Activated CD8-positive, alpha-beta memory T cell treated with anti-CD3 and anti-CD28 coated beads for 1 hour (primary cell): ENCODE data around the gene MYOD1.

Experiments used
- DNase-seq, 2 donors: peaks; one replicate each; pipeline ENCODE4 v3.0.0-alpha.2; 2020; ENCODE audit warnings: low read depth in 1 of 2; ENCODE audit errors: extremely low read depth in 1 of 2

Gene MYOD1

DNA sequence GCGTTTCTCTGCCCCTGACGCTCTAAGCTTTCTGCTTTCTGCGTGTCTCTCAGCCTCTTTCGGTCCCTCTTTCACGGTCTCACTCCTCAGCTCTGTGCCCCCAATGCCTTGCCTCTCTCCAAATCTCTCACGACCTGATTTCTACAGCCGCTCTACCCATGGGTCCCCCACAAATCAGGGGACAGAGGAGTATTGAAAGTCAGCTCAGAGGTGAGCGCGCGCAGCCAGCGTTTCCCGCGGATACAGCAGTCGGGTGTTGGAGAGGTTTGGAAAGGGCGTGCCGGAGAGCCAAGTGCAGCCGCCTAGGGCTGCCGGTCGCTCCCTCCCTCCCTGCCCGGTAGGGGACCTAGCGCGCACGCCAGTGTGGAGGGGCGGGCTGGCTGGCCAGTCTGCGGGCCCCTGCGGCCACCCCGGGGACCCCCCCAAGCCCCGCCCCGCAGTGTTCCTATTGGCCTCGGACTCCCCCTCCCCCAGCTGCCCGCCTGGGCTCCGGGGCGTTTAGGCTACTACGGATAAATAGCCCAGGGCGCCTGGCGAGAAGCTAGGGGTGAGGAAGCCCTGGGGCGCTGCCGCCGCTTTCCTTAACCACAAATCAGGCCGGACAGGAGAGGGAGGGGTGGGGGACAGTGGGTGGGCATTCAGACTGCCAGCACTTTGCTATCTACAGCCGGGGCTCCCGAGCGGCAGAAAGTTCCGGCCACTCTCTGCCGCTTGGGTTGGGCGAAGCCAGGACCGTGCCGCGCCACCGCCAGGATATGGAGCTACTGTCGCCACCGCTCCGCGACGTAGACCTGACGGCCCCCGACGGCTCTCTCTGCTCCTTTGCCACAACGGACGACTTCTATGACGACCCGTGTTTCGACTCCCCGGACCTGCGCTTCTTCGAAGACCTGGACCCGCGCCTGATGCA is at the start of gene MYOD1:
TSS of gene MYOD1 (plus strand) at position 544 of the 910 bp plus-strand sequence. CDS start at position 756, 212 bp downstream.
- DNase-seq: no peak

DNA sequence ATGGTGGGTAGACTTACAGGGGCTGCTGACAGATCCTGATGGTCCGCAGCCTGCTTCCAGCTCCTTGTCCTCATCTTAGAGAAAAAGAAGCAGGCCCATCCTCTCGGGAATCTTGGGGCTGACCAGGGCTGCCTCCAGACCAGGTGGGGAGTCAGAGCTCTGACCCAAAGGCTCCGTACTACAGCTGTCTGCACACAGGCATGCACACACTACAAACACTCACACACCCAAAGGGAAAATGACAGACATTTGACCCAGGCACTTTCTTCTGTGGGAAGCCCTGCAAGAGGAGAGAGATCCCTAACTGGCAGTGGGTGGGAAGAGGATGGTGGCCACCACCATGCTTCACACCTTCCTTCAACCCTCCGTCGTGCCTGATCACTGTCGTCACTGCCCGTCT is 46.9 kb upstream of the MYOD1 start:
- no peak for DNase-seq

DNA sequence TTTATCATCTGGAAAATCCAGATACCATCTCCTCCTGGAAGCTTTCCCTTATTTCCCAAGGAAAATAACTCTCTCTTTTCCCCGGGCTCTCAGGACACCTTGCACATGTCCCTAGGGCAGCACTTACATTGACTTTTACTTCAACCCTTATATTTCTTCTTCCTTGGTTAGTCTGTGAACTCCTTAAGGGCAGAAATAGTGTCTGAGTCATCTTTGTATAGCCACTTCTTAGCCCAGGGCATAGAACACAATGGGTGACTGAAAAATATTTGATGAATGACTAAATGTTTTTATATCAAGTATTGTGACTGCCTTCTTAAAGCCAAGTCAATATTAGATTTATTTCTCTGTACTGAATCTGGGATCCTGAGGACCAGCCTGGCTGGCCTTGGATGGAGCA is 45.4 kb upstream of the MYOD1 start:
- no peak for DNase-seq

DNA sequence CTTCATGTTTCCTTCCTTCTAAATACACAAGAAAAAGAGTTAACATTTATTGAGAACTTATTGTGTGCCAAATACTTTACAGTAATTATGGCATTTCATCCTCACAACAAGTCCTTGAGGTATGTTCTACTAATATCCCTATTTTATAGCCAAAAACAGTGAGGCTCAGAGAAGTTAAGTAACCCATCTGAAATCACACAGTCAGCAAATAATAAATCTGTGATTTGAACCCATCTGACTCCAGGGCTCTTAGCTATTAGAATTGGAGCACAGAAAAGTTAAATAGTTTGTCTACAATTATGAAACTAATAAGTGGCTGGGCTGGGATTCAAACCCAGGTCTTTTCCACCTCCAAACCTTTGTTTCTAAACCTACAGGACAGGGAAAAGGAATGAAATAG is 36.5 kb upstream of the MYOD1 start:
- DNase-seq: no peak

DNA sequence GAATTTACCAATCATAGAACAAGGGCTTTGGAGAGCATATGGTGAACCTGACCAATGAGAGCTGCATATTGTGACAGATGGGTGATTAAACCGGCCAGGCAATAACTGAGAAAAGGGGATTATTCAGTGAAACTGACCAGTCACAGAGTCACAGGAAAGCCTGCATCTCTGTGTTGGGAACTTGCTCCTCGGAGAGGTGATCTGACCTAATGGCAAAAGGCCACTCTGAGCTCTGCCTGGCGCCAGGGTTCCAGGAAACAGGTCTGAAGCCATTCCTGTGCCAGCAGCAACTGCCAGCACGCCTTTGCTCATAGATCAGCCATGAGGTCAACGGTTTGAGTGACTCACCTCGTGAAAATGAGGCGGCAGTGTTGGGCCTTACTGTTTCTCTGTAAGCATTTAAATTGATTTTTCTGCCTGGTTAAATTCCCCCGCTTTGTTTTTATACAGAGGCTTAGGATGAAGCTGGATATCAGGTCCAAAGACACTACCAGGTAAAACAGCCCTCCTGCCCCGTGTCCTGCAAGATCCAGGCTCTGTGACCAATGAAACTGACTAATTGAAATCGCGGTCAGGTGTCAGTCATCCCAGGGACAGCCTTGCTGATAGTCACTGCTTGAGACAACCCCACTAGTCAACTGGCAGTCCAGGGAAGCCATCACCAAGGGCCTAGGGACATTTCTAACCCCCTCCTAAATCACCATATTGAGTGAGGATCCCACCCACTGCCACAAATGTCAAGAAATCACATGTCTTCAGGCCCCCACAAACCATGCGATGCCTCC is 35.8 kb upstream of the MYOD1 start:
- no peak for DNase-seq

DNA sequence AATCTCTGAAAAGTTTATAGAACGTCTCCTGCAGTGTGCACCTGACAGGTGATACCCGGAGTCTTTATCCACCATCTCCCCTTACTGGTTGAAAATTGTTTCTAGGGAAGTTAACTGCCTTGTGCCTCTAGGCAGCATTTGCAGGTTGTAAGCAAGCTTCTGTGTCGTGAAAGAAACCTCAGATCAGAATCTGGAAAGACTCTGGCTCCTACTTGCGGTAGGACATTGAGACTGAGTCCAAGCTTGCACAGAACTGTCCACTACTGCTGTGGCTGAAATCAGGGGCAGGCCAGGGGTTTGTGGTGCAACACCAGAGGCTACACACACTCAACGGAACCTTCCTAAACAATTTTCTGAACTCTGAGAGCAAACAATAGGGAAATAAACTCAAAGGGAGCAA is 34.8 kb upstream of the MYOD1 start:
- no peak for DNase-seq

DNA sequence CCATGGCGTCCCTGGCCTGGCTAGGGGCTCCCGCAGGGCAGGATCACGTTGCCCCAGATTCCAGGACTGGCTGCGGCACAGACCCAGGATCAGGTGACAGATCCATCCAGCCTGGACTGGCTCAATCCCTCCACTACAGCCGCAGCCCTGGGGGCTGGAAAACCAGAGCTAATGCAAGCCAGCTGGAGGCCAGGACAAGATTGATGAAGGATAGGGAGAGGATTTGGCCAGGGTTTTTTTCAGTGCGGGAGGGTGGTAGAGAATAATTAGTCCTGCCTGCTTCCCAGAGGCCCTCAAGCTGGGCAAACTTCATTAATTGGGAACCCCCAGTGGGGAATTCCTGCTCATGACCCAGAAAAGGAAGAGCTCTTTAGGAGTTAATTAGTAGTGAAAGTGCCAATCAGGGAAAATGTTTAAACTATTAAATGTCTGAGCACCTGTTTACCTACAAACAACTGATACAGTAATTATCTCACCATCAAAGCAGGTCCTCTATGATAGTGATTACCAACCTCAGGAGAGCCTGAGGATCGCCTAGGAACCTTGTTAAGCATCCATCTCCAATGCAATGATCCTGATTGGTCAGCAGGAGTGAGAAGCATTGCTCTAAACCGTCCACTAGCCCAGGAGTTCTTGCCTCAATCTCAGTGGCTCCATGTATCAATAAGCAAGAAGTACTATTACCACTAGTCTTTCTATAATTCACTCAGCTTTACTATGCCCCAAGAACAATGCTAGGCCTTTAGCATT is 33.0 kb upstream of the MYOD1 start:
- no peak for DNase-seq

DNA sequence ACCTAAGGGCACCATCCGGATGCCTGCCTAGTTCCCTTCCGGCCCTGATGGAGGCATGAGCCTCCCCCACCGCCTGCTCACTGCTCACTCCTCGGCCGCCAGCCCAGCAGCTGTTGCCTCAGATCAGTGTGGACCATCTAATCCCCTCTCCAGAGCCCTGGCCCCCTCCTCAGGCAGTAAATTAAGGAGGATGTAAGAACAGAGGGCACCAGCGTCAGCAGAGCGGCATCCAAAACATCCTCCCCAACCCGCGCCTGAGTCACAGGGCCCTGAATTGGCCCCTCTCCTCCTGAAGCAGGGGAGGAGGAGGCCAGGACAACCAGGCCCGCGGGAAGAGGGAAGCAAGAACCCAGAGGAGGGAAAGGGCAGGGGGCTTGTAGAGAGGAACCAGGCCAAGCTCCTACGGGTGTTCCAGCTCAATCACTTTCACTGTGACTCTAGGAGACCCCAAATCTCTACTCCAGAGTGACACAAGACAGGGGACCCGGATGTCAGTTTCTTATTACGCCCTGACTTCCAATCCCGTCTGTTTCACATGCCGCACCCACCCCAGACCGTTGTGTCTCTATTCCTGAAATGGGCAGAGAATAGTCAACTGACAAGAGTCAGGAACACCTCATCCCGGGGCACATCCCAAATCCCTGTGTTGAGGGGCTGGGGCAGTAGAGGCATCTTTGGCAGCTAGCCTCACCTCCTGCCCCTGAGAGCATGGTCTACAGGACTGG is 31.3 kb upstream of the MYOD1 start:
- no peak for DNase-seq

DNA sequence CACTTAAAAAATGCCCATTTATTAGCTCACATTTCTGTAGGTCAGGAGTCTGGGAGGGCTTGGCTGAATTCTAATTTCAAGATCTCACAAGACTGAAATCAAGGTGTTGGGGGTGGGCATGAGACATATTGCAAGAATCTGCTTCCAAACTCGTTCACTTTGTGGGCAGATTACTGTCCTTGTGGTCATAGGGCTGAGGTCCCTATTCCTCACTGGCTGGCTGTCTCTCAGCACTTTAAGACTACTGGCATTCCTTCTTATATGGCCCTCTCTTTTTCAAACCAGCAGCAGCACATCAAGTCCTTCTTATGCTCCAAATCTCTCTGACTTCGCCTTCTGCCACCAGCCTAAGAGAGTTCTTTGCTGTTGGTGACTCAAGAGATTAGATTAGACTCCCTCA is 27.8 kb upstream of the MYOD1 start:
- no peak for DNase-seq

DNA sequence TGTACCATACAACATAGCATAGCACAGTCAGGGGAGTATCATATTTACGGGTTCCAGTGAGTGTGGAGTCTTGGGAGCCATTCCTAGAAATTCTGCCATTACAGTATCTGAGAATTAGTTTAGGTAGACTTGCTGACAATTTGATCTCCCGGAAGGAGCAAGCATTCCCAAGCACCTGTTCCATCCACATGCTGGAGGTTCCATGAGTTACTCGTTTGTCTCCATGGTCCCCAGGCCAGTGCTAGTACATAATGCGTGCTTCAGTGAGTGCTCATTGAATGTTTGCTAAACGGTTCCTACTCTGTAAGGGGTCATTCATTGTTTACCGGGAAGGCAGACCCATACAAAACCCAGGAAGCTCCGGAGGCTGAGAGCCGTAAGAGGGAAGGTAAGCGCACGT is 27.4 kb upstream of the MYOD1 start:
- DNase-seq: no peak

DNA sequence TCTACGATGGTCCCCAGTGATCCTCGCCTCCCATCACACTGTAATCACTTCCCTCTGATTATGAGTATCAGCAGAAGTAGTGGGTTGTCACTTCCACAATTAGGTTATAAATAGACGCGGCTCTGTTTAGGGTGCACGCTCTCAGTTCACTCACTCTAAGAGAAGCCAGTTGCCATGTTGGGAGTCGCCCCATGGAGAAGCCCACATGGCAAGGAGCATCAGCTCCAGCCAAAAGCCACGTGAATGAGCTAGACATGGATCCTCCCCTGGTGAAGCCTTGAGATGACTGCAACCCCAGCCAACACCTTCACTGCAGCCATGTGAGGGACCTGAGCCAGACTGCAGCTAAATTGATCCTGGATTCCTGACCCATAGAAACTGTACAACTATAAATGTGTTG is 26.4 kb upstream of the MYOD1 start:
- no peak for DNase-seq

DNA sequence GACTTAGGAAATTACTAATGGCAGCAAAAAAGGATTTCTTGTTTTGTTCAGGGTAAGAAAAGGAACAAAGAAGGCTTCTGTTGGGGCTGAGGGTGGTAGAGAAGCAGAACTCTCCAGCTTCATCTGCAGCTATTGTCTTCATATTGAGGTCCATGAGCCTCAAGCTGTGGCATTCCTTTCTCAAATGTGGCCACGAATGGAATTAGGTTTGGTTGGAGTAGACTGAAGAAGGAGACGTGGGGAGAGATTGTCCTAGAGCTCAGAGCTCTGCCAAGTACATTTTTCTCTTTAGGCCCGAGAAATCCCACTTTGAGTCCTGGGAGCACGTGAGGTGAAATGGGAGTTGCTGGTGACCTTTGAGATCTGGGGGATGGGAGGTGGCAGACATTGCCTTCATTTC is 25.8 kb upstream of the MYOD1 start:
- DNase-seq: no peak

DNA sequence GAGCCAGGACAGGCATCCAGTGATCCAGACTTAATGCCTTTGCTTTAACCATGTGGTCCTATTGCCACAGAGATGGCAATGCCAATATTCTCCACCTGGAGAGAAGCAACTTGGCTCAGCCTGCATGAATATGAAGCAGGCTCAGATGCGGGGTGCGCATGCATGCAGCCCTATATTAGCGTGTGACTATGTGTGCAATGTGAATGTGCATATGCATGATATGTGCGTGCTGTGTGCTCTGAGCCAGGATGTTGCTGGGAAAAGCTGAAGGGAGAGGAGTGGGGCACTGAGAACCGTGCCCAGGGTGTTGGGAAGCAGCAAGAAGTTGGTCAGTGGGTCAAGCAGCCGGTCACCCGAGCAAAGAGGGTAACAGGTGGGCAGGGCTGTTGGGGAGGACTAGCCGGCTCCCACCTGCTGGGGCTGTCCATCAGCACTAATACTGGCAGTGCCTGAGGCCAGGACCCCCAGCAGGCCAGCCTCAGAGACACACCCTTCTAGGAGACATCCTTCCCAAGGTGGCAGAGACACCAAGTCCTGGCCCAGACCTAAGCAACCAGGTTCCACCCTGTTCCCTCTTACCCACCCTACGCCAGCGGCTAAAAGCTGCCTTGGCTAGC is 24.8 kb upstream of the MYOD1 start:
- DNase-seq: no peak

DNA sequence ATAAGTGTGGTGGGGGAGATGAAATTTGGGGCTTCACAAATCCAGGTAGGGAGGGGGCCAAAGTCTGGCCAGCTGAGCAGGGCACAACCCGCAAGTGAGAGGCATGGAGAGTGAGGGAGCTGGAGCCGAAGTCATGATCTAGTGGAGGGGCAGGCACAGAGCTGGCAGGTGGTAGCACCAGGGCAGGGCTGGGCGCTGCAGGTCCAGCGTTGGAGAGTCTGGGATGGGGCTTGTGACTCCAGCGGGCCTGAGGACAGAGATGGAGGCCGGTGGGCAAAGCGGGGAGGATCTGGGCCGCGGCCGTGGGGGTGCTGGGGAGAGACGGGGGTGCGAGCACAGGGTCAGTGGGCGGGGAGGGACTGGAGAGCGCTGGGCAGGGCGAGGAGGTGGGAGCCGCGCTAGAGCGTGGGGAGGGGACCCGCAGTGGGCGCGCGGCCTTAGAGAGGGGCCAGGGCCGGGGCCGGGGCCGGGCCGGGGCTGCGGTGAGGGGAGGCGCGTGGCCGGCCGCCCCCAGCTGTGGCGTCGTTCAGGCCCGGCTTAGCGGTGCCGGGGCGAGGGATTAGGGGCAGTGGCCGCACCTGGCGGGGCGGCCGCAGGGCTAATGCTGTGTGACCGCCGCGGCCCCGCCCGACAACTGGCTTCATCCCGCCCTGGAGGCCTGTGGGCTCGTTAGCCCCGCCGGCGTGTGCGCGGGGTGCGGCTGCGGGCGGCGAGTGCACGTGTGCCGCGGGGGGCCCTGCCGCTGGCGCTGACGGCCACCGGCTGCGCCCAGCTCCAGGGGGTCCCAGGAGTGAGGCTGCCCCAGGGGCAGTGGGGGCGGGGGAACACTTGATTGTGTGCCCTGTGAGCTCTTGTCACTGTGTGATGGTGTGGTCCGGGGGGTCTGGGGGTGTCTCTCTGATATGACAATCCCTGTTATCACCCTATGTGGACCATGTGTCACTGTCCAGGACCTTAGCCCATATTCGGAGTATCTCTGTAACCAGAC is 23.6 kb upstream of the MYOD1 start:
- DNase-seq: no peak

DNA sequence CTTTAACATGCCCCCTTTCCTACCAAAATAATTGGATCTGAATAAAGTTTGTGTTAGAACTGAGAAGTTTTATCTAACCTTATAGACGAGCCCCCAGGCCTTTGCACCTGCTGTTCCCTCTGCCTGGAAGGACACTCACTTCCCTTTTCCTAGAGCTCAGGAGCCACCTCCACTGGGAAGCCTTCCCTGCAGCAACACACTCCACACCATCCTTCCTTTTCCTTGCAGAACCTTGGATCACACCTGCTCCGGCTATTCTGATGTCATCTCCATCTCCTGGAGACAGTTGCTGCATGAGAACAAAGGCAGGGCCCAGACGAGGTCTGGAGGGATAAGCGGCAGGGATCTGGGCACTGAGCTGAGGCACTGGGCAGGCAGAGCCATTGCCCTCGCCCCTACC is 22.6 kb upstream of the MYOD1 start:
- DNase-seq: no peak

DNA sequence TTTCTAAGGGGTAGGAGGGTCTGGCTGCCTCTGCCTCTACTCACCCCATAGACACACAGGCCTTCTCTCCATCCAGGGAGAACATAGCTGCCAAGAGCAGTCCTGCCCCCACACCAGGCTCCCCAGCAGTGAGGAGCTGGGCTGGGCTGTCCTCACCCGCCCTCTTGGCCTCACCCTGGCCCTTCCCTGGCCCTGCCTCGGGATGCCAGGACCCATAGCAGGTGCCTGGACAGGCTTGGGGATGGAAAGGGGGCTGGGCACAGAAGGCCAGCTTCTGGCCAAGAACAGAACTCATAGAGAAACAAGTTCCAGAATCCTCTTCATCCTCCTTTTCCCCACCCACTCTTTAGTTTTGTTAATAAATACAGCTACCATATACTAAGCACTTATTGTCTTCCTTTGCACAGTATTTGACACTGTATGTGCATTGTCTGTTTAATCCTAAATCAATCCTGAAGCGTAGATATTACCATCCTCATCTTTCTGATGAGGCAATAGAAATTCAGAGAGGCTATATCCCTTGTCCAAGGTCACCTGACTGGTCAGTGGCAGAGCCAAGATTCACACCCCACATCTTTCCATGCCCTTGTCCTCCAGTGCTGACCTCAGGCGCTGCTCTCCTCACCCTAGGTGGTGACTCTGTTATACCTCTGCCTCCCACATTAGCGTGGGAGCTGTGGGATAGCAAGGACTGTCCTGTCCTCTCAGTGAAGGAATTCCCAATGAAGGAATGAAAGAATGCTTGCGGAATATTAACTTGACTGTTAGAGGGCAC is 22.0 kb upstream of the MYOD1 start:
- no peak for DNase-seq

DNA sequence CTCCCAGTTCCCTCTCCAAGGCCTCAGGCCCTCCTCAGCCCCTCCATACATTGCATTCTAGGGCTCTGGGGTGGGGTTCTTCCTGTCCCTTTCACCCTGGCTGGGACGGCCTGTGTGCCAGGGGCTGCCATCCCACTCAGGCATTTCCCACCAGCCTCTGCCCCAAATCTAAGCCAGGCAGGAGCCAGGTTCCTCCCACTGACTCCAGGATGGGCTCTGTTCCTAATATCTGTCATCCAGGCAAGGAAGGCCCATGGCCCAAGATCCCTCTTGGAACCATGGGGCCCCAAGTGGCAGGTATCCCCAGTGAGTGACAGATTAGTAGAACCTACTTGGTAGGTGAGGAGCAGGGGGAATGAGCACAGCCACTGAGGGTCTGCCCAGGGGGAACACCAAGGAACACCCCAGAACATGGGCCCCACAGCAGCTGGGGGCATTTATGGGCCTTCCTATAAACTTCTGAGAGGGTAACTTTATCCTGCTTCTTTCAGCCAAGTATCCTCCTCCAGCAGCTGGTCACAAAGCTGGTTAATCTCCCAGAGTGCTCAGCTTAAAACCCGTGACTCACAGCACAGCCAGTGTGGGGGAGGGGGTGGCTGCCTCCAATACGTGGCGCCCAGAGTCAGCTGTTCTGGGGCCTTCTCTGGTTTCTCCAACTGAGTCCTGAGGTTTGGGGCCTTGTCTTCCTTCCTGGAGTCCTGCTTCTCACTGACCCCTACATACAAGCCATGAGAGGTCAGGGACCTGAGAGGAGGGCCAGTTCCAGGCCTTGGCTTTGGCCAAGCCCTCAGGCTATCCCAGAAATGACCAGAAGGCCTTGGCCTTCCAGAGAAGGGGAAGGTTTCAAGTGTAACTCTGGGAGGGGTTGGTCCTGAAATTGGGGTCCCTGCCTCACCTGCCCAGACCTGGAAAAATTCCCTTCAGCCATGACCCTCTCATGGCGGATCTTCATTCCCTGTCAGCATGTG is 19.9 kb upstream of the MYOD1 start:
- no peak for DNase-seq
